RWPE1 (cell line): ENCODE measurements around the gene RFPL4AL1.
"Not testable (repeated sequence)": the region's sequence is repeated elsewhere in the genome, so short reads cannot be mapped to it uniquely, and the experiment has no call there.

Source experiments
- CTCF ChIA-PET: fragments of 350-600 bp; sonication (Branson Sonifier 250); formaldehyde crosslinking; extraction: SDS; loops from one replicate; lab custom pipeline; 2021; lab: Yijun Ruan, JAX
- POLR2A ChIA-PET: fragments of 400-600 bp; formaldehyde crosslinking; extraction: SDS; loops from one replicate; lab custom pipeline; 2020; ENCODE audit warnings: antibody characterized with exemption; ENCODE audit not compliant: low non-redundant PET; lab: Yijun Ruan, JAX
- DNase-seq: peaks from one replicate; pipeline ENCODE4 v3.0.0; 2012; ENCODE audit warnings: low spot score
- H3K27ac ChIP-seq: fragments of 450-650 bp; 2 replicates; pipeline ENCODE4 v1.5.1; 2017
- TF ChIP-seq, protein P1 (sequence below): fragments of 450-650 bp; conservative IDR thresholded peaks from 2 replicates; pipeline ENCODE4 v1.5.1; 2017; ENCODE audit warnings: low read depth, mild to moderate bottlenecking

The RFPL4AL1 gene

DNA sequence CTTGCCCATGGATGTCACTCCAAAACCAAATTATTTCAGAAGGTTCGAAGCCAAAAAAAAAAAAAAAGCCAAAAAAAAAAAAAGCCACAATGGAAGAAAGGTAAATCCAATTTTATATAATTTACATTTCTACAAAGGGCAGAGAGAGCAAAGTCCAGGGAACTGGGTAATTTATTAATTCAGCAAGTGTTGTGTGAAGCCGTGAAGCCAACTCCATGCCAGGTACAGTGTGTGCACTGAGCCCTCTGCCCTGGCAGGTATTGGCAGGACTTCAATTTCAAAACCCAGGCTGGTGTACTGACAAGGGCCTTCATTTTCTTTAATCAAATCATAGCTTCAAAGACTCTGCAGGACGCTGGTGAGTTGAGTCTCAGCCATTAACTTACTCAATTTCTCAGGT lies 15.5 kb upstream of the RFPL4AL1 start:
- POLR2A ChIA-PET = no interaction called here
- TF ChIP-seq, protein P1, sequence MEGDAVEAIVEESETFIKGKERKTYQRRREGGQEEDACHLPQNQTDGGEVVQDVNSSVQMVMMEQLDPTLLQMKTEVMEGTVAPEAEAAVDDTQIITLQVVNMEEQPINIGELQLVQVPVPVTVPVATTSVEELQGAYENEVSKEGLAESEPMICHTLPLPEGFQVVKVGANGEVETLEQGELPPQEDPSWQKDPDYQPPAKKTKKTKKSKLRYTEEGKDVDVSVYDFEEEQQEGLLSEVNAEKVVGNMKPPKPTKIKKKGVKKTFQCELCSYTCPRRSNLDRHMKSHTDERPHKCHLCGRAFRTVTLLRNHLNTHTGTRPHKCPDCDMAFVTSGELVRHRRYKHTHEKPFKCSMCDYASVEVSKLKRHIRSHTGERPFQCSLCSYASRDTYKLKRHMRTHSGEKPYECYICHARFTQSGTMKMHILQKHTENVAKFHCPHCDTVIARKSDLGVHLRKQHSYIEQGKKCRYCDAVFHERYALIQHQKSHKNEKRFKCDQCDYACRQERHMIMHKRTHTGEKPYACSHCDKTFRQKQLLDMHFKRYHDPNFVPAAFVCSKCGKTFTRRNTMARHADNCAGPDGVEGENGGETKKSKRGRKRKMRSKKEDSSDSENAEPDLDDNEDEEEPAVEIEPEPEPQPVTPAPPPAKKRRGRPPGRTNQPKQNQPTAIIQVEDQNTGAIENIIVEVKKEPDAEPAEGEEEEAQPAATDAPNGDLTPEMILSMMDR = no peak
- CTCF ChIA-PET = no interaction called here
- H3K27ac ChIP-seq = no peak overlapping the region
- DNase-seq = no peak

DNA sequence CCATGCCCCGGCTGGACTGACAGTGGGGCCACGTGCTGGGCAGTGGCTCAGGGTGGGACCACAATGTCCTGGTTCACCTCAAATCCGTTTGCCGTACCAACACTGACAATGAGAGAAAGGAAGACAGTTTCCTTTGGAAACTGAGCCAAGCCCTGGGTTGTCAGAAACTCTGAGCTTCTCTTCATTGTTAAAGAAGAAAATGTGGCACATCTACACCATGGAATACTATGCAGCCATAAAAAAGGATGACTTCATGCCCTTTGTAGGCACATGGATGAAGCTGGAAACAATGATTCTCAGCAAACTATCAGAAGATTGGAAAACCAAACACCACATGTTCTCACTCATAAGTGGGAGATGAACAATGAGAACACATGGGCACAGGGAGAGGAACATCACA lies 12.1 kb upstream of the RFPL4AL1 start:
- CTCF ChIA-PET = interaction anchor here (0.6 kb wide), 1 partner anchor 1579 kb away, joined by 7 read pairs; no protein-coding TSS in a partner anchor
- H3K27ac ChIP-seq, POLR2A ChIA-PET, DNase-seq: not testable (repeated sequence)

DNA sequence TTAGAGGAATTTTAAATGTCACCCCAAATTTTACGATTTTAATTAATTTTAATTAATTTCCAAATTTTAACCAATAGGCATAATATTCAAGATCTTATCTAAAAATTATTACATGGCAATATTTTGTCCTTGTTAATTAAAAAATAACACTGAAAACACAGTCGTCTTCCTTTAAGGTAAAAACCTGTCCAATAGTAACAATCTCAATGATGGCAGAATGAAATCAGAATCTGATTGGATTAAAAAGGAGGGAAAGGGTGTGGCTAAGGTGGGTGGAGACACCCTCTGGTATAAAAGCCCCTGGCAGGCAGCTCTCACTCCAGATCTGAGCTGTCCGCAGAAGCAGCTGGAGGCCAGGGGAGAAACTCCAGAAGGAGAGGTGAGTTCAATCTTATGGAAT lies 10.1 kb upstream of the RFPL4AL1 start, which contains the start of gene RFPL4A:
RFPL4A (plus strand) TSS at position 301 of the 400 bp plus-strand sequence. CDS start 2,704 bp downstream, outside the sequence.
- H3K27ac ChIP-seq, DNase-seq, POLR2A ChIA-PET, CTCF ChIA-PET: not testable (repeated sequence)

DNA sequence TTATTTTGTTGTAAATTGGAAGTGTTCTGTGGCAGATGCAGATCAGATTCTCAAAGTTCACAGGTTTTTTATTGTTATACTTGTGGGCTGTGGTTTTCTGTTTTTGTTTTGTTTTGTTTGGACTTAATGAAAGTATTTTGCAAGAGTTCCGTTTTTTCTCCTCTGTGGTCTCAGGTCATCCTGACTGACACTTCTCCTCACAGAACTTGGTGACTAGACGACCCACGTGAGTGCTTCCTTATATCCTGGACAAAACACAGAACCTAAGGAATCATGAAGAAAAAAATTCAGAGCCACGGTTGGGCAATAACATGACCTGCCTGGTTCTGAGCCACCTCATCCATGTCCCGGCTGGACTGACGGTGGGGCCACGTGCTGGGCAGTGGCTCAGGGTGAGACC lies 2.5 kb upstream of the RFPL4AL1 start:
- H3K27ac ChIP-seq = no peak overlapping the region
- POLR2A ChIA-PET = no interaction called here
- TF ChIP-seq, protein P1 = no peak
- CTCF ChIA-PET = no interaction called here
- no peak for DNase-seq

DNA sequence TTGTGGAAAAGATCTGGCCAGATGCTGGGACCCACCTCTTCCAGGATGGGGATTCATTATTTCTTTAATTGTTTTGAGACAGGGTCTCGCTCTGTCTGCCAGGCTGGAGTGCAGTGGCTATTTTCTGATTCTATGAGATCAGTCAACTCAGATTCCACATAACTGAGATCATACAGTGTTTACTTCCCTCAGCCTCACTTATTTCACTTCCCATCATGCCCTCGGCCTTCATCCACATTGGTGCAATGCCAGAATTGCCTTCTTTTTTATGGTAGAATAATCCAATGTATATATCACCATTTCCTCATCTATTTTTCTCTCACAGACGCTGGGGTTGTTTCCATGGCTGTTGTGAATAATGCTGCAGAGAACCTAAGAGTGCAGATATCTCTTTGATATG lies 714 bp downstream of the RFPL4AL1 start:
- DNase-seq, CTCF ChIA-PET, H3K27ac ChIP-seq, POLR2A ChIA-PET: not testable (repeated sequence)

DNA sequence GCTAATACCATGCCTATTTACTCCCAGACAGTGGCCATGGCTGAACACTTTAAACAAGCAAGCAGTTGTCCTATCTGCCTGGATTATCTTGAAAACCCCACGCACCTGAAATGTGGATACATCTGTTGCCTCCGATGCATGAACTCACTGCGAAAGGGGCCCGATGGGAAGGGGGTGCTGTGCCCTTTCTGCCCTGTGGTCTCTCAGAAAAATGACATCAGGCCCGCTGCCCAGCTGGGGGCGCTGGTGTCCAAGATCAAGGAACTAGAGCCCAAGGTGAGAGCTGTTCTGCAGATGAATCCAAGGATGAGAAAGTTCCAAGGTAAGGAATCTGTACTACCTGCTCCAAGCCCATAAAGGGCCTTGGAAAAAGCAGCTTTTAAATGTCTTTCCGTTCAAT lies 8.6 kb downstream of the RFPL4AL1 start:
- no peak for DNase-seq
- H3K27ac ChIP-seq = no peak overlapping the region
- TF ChIP-seq, protein P1 = no peak
- POLR2A ChIA-PET = no interaction called here
- CTCF ChIA-PET = no interaction called here

DNA sequence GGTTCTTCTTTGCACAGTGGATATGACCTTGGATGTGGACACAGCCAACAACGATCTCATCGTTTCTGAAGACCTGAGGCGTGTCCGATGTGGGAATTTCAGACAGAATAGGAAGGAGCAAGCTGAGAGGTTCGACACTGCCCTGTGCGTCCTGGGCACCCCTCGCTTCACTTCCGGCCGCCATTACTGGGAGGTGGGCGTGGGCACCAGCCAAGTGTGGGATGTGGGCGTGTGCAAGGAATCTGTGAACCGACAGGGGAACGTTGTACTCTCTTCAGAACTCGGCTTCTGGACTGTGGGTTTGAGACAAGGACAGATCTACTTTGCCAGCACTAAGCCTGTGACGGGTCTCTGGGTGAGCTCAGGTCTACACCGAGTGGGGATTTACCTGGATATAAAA lies 9.4 kb downstream of the RFPL4AL1 start:
- no peak for DNase-seq
- POLR2A ChIA-PET = no interaction called here
- TF ChIP-seq, protein P1 = no peak
- CTCF ChIA-PET = no interaction called here
- H3K27ac ChIP-seq = no peak overlapping the region

DNA sequence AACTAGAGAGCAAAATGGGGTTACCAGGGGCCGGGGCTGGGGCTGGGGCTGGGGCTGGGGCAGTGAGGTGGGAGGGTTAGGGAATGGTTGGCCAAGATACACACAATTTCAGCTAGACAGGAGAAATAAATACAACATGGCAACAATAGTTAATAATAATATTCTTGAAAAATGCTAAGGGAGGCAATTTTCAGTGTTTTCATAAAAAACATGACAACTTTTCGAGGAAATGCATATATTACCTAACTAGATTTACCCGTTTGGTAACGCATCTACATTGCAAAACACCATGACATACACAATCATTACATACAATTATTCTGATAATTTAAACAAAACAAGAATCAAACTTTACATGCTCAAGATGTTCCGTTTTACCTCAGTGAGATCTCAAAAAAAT lies 12.2 kb downstream of the RFPL4AL1 start:
- no peak for DNase-seq
- CTCF ChIA-PET = no interaction called here
- POLR2A ChIA-PET = no interaction called here
- TF ChIP-seq, protein P1 = no peak
- no peak overlapping the region for H3K27ac ChIP-seq
